Islet precursor cell (in vitro differentiated cells): ENCODE measurements around the gene OR1L8.
A peak's percentile ranks its signal among the peaks of the same experiment; 100 is the strongest.
"Not testable (repeated sequence)": the region's sequence is repeated elsewhere in the genome, so short reads cannot be mapped to it uniquely, and the experiment has no call there.

ENCODE experiments used
- DNase-seq: peaks from one replicate; pipeline ENCODE4 v3.0.0-alpha.2; 2018

Gene OR1L8, protein sequence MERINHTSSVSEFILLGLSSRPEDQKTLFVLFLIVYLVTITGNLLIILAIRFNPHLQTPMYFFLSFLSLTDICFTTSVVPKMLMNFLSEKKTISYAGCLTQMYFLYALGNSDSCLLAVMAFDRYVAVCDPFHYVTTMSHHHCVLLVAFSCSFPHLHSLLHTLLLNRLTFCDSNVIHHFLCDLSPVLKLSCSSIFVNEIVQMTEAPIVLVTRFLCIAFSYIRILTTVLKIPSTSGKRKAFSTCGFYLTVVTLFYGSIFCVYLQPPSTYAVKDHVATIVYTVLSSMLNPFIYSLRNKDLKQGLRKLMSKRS

DNA sequence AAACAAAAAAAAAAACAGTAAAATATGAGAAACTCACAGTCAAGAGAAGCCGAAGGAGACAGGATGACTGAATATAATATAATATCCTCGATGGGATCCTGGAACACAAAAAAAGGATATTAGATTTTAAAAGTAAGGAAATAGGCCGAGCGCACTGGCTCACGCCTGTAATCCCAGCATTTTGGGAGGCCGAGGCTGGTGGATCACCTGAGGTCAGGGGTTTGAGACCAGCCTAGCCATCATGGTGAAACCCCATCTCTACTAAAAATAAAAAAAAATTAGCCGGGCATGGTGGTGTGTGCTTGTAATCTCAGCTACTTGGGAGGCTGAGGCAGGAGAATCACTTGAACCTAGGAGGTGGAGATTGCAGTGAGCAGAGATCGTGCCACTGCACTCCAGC is at the start of gene OR1L8:
Gene OR1L8, minus strand, starts transcription at position 101 of the 400 bp plus-strand sequence. CDS start 14,907 bp downstream, outside the sequence.
- not testable (repeated sequence) for DNase-seq

DNA sequence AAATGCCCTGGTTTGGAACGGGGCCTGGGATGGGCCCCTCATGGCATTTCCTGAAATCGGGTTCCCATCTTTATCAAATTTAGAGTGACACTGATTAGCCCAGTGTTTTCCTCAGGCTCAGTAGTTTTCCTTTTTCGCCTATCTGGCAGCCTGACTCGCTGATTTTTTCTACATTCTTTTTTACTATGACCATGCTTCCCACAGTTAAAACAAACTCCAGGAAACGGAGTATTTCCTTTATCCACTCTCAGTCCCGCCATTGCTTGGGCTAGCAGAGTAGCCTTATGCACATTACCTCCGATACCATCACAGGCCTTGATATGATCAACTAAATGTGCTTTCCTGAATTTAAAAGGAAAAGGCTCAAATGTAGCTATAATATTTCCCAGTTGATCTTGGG is 36.8 kb upstream of the OR1L8 start:
- DNase-seq, result no peak

DNA sequence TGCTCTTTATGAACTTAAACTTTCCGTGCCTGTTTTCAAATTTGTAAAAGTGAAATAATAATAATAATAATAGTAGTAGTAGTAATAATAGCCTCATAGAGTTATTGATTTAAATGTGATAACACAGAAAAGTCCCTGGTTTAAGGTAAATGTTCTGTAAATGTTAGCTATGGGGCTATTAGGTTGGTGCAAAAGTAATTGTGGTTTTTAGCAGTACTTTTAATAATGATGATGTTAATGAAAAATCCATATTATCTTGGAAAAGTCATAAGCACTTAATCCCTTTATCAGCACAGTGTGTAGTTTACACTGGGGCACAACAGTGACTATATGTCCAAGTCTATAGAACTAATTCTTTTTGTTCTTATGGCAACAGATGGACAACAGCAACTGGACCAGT is 31.2 kb upstream of the OR1L8 start, which contains the start of gene OR1Q1:
Gene OR1Q1, plus strand, starts transcription at position 377 of the 400 bp plus-strand sequence. Its CDS starts 0 bp downstream, at position 377.
- DNase-seq, result no peak

DNA sequence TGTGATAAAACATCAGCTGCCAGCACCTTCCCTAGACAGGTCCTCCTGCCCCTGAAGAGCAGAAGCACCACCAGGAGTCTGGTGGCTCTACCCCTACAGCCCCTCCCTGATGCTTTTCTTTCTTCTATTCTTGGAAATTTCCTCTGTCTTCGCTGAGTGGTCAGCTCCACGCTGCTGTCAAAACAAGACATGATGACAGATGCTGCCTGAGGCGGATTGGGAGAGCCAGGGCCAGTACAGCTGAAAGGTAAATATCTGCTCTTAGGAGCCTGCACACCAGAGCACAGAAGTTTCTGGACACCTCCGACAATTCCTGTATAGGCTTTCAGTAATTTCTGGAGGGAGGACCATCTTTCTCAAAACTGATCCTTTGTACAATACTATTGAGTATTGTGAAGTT is 26.6 kb upstream of the OR1L8 start:
- DNase-seq, result no peak

DNA sequence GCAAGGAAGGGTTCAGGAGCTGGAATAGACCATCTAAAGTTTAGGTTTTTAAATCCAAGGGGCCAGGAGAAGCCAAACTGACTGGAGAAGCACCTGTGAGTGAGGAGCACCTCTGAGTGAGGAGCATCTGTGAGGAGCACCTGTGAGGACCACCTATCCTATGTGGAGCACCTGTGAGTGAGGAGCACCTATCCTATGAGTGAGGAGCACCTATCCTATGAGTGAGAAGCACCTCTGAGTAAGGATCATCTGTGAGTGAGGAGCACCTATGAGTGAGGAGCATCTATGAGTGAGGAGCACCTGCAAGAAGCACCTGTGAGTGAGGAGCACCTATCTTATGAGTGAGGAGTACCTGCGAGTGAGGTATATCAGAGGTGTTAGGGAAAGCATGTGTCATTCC is 23.4 kb upstream of the OR1L8 start:
- no peak for DNase-seq

DNA sequence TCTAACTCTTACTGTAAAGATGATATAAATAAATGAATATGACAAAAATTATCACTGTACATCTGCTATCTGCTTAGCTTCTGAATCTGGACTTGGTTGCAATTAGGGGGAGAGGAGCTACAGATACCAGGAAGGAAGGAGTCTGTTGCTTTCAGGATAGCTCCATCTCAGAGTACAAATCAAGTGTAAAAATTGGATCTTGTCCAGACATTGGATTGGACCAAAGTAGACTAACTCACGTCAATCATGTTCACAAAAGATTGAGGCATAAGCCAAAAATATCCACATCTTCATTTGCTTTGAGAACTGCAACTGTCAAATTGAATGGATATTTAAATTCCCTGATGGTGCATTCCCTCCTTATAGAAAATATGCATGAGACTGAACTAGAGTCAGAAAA is 22.5 kb upstream of the OR1L8 start:
- no peak for DNase-seq

DNA sequence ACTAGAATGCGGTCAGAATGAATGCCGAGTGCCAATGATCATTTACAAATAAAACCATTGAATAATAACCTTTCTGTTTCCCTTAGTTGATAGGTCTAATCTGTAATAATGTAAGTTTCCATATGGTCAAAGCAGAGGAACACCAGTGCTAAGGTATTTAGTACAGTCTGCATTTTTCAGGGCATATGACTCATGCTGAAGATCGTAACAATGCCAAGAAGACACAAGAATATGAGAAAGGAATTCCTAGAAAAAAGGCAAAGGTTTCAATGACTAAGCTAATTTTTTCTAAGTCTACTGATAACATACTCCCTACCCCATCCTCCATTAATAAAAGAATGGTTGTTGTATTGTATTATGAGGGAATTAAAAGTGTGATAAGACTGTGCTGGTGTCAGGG is 2.8 kb downstream of the OR1L8 start:
- no peak for DNase-seq

DNA sequence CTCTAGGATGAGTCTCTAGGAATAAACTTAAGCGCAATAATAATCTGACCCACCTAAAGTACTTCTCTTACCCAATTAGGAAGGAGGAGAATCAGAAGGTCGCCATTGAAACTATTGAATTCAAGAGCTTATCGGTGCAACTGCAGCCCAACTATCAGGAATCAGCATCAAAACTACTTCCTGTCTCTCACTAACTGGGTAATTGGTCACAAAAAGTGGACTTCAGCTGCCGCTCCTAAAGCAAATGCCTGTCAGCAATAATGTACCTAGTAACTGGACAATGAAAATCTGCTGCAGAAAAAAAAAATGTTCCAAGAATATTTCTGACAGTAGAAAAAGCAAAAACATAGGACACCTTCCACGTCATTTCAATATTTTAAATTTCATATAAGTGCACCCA is 3.3 kb downstream of the OR1L8 start:
- no peak for DNase-seq

DNA sequence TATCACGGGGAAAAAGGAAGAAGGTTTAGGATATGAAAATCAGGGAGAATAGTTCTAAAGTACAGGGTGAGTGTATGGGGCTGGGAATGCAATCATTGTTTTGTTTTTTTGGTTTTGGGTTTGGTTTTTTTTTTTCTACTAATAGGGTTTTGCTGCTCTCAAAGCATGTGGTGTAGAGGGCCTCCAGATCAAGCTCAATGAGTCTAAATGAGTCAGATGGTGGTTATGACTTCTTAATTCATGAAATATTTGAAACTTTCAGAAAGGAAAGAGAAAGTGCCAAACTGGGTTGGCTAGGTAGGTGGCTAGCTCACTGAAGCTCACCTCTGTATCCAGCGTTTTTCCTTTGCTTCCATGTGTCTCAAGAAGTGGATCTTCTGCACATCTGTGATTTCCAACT is 10.7 kb downstream of the OR1L8 start:
- DNase-seq, result no peak

DNA sequence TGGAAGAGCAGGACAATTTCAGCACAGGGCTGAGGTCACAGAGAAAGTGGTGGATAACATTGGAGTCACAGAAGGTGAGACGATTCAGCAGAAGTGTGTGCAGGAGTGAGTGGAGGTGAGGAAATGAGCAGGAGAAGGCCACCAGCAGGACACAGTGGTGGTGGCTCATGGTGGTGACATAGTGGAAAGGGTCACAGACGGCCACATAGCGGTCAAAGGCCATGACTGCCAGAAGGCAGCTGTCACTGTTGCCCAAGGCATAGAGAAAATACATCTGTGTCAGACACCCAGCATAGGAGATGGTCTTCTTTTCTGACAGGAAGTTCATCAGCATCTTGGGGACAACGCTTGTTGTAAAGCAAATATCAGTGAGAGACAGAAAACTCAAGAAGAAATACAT is 15.3 kb downstream of the OR1L8 start:
- no peak for DNase-seq

DNA sequence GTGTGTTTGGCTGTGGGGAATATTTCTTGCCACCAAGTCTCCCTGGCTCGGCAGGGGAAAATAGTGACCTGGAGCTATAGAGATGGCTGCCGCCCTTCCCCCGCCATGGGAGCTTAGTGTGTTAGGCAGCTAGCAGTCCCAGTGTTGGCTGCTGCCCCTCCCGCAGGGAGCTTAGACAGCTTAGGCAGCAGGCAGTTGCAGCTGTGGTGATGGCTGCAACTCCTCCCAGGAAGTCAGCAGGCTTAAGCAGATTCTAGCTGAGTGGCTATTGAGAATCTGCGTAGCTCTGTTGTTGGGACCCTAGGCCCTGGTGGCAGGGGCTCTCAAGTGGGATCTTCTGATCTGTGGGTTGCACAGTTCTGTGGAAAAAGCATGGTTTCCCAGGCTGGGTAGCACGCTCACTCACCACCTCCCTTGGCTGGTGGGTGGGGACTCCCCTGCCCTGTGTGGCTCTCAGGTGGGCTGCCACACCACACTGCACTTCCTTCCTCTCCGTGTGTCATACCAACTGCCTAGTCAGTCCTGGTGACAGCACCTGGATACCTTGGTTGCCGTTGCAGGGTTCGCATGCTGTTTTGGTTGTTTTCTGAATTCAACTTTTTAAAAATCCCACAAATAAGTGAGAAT is 20.9 kb downstream of the OR1L8 start:
- peak; percentile 56 for DNase-seq

DNA sequence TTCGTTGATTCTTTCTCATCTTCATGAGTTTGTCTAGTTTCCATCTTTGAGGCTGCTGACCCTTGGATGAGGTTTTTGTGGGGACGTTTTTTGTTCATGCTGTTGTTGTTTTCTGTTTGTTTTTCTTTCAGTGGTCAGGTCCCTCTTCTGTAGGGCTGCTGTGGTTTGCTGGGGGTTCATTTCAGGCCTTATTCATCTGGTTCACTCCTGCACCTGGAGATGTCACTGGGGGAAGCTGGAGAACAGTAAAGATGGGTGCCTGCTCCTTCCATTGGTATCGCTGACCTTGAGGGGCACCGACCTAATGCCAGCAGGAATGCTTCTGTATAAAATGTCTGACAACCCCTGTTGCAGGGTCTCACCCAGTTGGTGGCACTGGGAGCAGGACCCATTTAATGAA is 21.7 kb downstream of the OR1L8 start:
- DNase-seq, result no peak

DNA sequence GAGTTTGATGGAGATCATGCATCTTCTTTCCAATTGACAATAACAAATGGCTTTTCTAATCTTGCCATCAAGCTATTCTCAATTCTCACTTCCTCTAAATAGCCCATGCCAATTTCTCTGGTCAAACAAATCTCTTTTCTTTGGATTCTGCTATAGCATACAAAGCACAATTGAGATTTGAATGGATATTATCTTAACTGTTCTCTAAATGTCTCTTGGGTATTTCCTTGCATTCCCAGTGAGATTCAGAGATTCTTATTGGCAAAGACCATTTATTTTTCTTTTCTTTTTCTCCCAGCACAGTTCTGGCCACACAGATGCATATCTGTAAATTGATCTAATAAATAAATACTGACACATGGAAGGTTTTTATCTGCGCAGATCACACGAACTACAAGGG is 30.4 kb downstream of the OR1L8 start, which contains the start of gene OR1N2:
Gene OR1N2, plus strand, starts transcription at position 301 of the 400 bp plus-strand sequence. CDS start 100 bp downstream, outside the sequence.
- DNase-seq, result no peak

DNA sequence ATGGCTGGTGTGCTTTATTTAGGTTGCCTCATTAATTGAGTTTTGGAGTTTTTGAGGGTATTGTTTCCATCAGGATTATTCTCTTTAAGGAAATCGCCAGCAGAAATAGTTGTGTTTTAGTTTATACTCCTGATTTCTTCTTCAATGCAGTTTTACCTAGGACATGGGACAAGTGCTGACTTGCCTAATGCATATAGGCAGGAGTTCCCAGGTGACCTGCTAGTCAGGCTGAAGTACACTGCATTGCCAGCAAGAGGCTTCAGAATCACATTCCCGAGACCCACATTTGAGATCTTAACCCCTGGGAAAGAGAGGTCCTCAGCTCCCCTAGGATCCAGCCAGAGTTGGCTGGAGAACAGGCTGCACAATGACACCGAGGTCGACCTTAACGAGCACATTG is 31.8 kb downstream of the OR1L8 start:
- no peak for DNase-seq

DNA sequence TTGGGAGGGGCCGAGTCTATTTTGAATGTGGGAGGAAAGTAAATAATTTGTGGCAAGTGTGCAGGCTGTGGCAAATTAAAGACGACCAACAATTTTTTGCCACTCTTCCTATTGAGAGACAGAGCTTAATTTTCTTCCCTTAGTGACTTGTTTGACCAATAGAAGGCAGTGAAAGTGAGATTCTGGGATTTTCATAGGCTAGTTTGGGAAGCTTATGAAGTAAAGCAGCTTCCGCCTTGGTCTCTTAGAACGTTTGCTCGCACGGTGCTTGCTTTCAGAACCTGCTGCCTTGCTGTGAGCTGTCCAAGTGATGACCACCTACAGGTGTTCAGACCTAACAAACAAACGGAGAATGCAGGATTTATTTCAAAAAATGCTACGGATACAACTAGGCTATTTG is 37.0 kb downstream of the OR1L8 start:
- no peak for DNase-seq

DNA sequence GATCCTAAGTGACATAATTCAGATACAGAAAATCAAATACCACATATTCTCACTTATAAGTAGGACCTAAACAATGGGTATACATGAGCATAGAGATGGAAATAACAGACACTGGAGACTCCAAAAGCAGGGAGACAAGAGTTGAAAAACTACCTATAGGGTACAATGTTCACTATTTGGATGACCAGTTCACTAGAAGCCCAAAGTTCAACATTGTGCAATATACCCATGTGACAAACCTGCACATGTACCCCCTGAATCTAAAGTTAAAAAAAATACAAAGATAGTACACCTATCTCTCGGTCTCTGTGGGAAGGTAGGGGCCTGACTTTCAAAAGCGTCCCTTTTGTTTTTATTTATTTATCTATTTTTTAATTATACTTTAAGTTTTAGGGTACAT is 44.4 kb downstream of the OR1L8 start:
- no peak for DNase-seq

DNA sequence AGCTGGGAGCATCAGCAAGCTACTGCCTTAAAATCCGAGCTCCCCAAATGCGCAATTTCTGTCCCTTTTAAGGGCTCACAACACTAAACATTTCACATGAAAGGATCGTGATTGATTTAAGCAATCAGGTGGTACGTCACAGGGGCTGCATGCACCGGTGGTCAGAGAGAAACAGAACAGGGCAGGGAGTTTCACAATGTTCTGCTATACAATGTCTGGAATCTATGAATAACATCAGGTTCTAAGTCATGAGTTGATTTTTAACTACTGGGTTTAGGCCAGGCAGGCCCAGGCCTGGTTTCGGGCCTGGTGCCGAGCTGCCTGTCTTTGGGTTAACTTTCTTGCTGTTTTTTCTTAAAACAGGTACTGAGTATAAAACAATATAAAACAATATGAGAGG is 46.1 kb downstream of the OR1L8 start:
- not testable (repeated sequence) for DNase-seq

DNA sequence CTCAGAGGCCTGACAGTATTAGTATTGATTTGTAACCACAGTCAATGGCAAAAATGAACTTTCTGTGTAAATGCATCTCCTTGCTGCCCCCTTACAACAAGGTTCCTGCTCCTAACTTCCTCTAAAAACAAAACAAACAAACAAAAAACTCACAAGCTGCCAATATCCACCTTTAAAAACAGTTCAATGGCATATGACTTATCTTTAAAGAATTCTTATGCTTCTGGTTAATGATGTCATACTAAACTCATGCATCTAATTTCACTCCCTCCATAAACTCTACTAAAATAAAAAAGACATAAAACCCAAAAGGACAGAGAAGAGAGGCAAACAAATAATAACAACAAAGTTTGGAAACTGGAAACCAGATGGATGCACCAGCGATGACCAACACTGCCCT is 47.0 kb downstream of the OR1L8 start:
- no peak for DNase-seq

DNA sequence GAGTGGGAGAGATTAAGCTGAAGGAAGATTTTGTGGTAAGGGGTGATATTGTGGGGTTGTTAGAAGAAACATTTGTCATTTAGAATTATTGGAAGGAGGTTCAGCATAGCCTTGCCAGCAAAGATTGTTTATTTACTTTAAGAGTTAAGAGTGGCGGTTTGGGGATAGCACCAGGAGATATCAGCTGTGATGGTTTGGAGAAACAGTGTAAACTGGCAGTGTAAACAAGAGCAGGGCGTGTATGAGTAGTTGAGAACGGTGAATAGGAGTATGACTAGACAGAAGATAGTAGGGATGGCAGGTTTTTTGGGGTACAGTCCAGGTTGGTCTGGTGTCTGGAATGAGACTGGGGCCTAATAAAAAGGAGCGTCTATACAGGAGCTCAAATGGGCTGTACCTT is 52.0 kb downstream of the OR1L8 start:
- not testable (repeated sequence) for DNase-seq

DNA sequence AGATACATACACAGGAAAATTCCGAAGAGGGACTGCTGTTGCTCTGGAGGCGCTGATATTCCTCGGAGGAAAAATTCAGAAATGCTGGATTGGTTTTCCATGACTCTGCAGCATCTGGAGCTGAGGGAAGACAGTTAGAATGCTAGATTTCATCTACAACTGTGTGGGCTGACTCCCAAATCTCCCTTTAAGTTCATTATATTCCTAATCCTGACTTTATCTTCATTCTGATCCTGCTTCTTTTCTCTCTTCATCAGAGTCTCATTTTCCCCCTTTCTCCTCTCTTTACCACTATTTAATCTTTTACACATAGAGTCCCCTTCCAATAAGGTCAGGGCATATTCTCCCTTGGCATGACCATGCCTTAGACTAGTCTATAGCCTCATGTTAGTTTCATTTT is 56.0 kb downstream of the OR1L8 start, which contains the start of gene OR1N1:
Gene OR1N1, minus strand, starts transcription at position 101 of the 400 bp plus-strand sequence. Its CDS starts 0 bp downstream, at position 101.
- DNase-seq, result no peak

DNA sequence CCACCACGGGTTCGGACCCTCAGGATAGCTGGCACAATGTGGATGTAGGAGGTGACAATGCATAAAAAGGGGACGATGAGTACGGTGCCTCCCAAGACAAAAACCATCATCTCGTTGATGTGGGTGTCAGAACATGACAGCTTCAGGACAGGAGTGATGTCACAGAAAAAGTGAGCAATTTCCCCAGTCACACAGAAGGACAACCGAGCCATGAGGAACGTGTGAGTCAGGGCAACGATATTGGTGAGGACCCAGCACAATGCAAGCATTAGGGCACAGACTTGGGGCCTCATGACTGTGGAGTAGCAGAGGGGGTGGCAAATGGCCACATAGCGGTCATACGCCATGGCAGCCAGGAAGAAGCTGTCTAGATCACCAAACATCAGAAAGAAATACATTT is 56.6 kb downstream of the OR1L8 start:
- DNase-seq, result no peak

DNA sequence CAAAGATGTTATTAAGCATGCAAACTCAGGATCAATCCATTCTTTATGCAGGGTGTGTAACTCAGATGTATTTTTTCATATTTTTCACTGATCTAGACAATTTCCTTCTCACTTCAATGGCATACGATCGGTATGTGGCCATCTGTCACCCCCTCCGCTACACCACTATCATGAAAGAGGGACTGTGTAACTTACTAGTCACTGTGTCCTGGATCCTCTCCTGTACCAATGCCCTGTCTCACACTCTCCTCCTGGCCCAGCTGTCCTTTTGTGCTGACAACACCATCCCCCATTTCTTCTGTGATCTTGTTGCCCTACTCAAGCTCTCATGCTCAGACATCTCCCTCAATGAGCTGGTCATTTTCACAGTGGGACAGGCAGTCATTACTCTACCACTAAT is 63.8 kb downstream of the OR1L8 start:
- no peak for DNase-seq

DNA sequence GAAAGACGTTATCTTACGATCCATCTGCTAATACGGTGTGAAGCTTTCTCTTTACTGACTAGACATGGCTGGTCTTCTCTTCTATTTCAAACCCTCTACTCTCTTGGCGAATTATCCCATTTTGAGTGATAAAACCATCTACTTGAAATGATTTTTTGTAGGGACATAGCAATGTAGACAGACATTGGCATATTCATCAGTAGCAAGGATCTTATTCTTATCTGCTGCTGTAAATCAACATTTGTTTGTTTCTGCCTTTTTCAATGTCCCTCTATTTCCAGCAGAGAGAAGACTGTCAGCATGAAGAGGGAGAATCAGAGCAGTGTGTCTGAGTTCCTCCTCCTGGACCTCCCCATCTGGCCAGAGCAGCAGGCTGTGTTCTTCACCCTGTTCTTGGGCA is 64.3 kb downstream of the OR1L8 start, which contains the start of gene OR1J4:
Gene OR1J4, plus strand, starts transcription at position 301 of the 400 bp plus-strand sequence. Its CDS starts 0 bp downstream, at position 301.
- DNase-seq, result no peak

DNA sequence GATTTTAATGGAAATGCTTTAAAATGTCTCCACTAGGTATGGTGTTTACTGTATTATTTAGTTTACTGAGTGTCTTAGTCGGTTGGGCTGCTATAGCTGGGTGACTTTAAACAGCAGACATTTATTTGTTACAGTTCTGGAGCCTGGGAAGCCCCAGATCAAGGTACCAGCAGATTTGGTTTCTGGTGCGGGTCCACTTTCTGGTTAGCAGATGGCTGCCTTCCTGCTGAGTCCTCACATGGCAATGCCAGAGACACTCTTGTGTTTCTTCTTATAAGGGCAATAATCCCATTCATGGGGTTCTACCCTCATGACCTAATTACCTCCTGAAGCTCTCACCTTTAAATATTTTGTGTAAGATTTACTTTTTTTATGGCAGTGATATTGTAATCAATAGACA is 65.0 kb downstream of the OR1L8 start:
- DNase-seq, result no peak
